HCT116 (cell line): ENCODE data around the gene GRM4. TPM values are rescaled to one million over a fixed set of nuclear protein-coding genes. Genes with fewer than 3 reads are reported as not detected.

Source experiments
- ATAC-seq: fragments of 200-7000 bp; cut with Tn5 transposase; 2 replicates; pipeline ENCODE4 v1.9.1; 2020; ENCODE audit warnings: mild to moderate bottlenecking, moderate library complexity
- BruUV-seq: library from RNA; stranded (reverse); fragments of 400-500 nt; replicated peaks from 2 replicates; lab custom pipeline; 2021; lab: Mats Ljungman, UMichigan
- CTCF ChIA-PET: fragments of 300-600 bp; sonication (Branson Sonifier 250); formaldehyde crosslinking; loops from one replicate; lab custom pipeline; 2021; ENCODE audit warnings: antibody characterized with exemption; lab: Charles Lee
- POLR2A ChIA-PET: fragments of 300-600, 350-600 bp; sonication (Branson Sonifier 250); formaldehyde crosslinking; loops from one replicate; lab custom pipeline; 2021; ENCODE audit warnings: antibody characterized with exemption; lab: Charles Lee
- RAD21 ChIA-PET, 2 experiments: fragments of 300-600 bp; sonication (Branson Sonifier 250); formaldehyde crosslinking; loops; one replicate each; lab custom pipeline; 2023; ENCODE audit warnings: low total read pairs in 2 of 2; ENCODE audit not compliant: uncharacterized antibody in 2 of 2, unreplicated experiment in 2 of 2, low non-redundant PET in 1 of 2; lab: Charles Lee
- DNase-seq: peaks from one replicate; pipeline ENCODE4 v3.0.0-alpha.2; 2010; ENCODE audit warnings: low read depth, low spot score
- H2AFZ ChIP-seq: fragments of 200-600 bp; shearing (Covaris generic), sonication (generic); 2 replicates; pipeline ENCODE4 v1.6.1; 2017; ENCODE audit warnings: low read depth, mixed run types, mixed read lengths, antibody characterized with exemption, low read length; ENCODE audit not compliant: poor library complexity, severe bottlenecking
- H3K27ac ChIP-seq: 2 replicates; pipeline ENCODE4 v1.5.1; 2012; ENCODE audit warnings: low read depth, low read length
- H3K27me3 ChIP-seq: fragments of 200-600 bp; sonication (generic); 2 replicates; pipeline ENCODE4 v1.6.1; 2016; ENCODE audit warnings: mixed run types, low read length, mixed read lengths; ENCODE audit not compliant: insufficient read depth
- H3K36me3 ChIP-seq, 2 experiments: fragments of 200-500 bp in 1 of 2; fragments of 200-600 bp in 1 of 2; sonication (Bioruptor generic) in 1 of 2; sonication (generic) in 1 of 2; 2 replicates each; pipeline versions ENCODE4 v1.5.1 to v1.6.1; 2014 to 2016; ENCODE audit warnings: low read length in 2 of 2, inconsistent platforms in 1 of 2, mixed read lengths in 1 of 2, mixed run types in 1 of 2; ENCODE audit not compliant: insufficient read depth in 2 of 2, control insufficient read depth in 1 of 2
- H3K4me1 ChIP-seq, 2 experiments: fragments of 200-600 bp in 1 of 2; sonication (generic) in 1 of 2; 2 replicates each; pipeline versions ENCODE4 v1.5.1 to v1.6.1; 2012 to 2017; ENCODE audit warnings: low read length in 2 of 2, inconsistent platforms in 1 of 2, mild to moderate bottlenecking in 1 of 2, mixed read lengths in 1 of 2, mixed run types in 1 of 2, moderate library complexity in 1 of 2; ENCODE audit not compliant: insufficient read depth in 2 of 2, control insufficient read depth in 1 of 2
- H3K4me2 ChIP-seq: fragments of 200-600 bp; sonication (generic); 2 replicates; pipeline ENCODE4 v1.6.1; 2017; ENCODE audit warnings: mixed run types, low read length, mixed read lengths
- H3K4me3 ChIP-seq, 2 experiments: fragments of 200-600 bp in 1 of 2; sonication (generic) in 1 of 2; replicated peaks in 1 of 2; 2 replicates each; pipeline ENCODE4 v1.5.1; 2011 to 2016; ENCODE audit warnings: low read length in 2 of 2, control low read depth in 1 of 2, low read depth in 1 of 2, mild to moderate bottlenecking in 1 of 2, mixed read lengths in 1 of 2, mixed run types in 1 of 2
- H3K79me2 ChIP-seq: fragments of 200-600 bp; sonication (generic); 2 replicates; pipeline ENCODE4 v1.6.1; 2017; ENCODE audit warnings: mild to moderate bottlenecking, mixed run types, low read length, moderate library complexity, mixed read lengths; ENCODE audit not compliant: insufficient read depth
- H3K9ac ChIP-seq: fragments of 200-600 bp; sonication (generic); 2 replicates; pipeline ENCODE4 v1.6.1; 2016; ENCODE audit warnings: low read length, mixed read lengths
- H3K9me2 ChIP-seq: fragments of 200-600 bp; sonication (generic), shearing (Covaris generic); 2 replicates; pipeline ENCODE4 v1.6.1; 2017; ENCODE audit warnings: mixed run types, mild to moderate bottlenecking, moderate library complexity; ENCODE audit not compliant: insufficient read depth
- H3K9me3 ChIP-seq, 2 experiments: fragments of 200-500 bp in 1 of 2; fragments of 200-600 bp in 1 of 2; sonication (Bioruptor generic) in 1 of 2; sonication (generic) in 1 of 2; 2 replicates each; pipeline ENCODE4 v1.6.1; 2014 to 2017; ENCODE audit warnings: low read length in 2 of 2, mixed read lengths in 2 of 2, inconsistent platforms in 1 of 2, low read depth in 1 of 2, mild to moderate bottlenecking in 1 of 2, mixed run types in 1 of 2, moderate library complexity in 1 of 2; ENCODE audit not compliant: control insufficient read depth in 1 of 2, insufficient read depth in 1 of 2
- H4K20me1 ChIP-seq: fragments of 200-600 bp; sonication (generic), shearing (Covaris generic); 2 replicates; pipeline ENCODE4 v1.6.1; 2017; ENCODE audit warnings: mixed run types, mild to moderate bottlenecking, moderate library complexity; ENCODE audit not compliant: insufficient read depth
- CEBPB ChIP-seq: IDR thresholded peaks from 2 replicates; pipeline ENCODE4 v1.6.1; 2012; ENCODE audit warnings: low read depth
- CTCF ChIP-seq, 3 experiments: fragments of 200-600 bp in 1 of 3; sonication (generic) in 1 of 3; IDR thresholded peaks in 2 of 3; conservative IDR thresholded peaks in 1 of 3; 2 replicates each; pipeline ENCODE4 v1.5.1; 2012 to 2017; ENCODE audit warnings: low read depth in 2 of 3, low read length in 2 of 3, antibody characterized with exemption in 1 of 3, borderline replicate concordance in 1 of 3, control low read depth in 1 of 3, mild to moderate bottlenecking in 1 of 3, mixed read lengths in 1 of 3, mixed run types in 1 of 3, moderate library complexity in 1 of 3; ENCODE audit not compliant: insufficient read depth in 1 of 3
- ELF1 ChIP-seq: IDR thresholded peaks from 2 replicates; pipeline ENCODE4 v1.6.1; 2012; ENCODE audit warnings: low read depth, borderline replicate concordance
- EZH2 ChIP-seq: fragments of 200-600 bp; sonication (generic); IDR thresholded peaks from 2 replicates; pipeline ENCODE4 v1.6.1; 2017; ENCODE audit warnings: antibody characterized with exemption, mixed run types
- EZH2phosphoT487 ChIP-seq: fragments of 200-600 bp; IDR thresholded peaks from 2 replicates; pipeline ENCODE4 v1.6.1; 2018; ENCODE audit warnings: antibody characterized with exemption, borderline replicate concordance
- FOSL1 ChIP-seq: IDR thresholded peaks from 2 replicates; pipeline ENCODE4 v1.6.1; 2012; ENCODE audit warnings: low read depth
- MAX ChIP-seq: IDR thresholded peaks from 2 replicates; pipeline ENCODE4 v1.6.1; 2012
- POLR2AphosphoS5 ChIP-seq: IDR thresholded peaks from 2 replicates; pipeline ENCODE4 v1.6.1; 2011; ENCODE audit warnings: mild to moderate bottlenecking, low read depth, low read length, moderate library complexity
- SIN3A ChIP-seq: IDR thresholded peaks from 2 replicates; pipeline ENCODE4 v1.6.1; 2012; ENCODE audit warnings: low read depth
- SP1 ChIP-seq: IDR thresholded peaks from 2 replicates; pipeline ENCODE4 v1.6.1; 2012; ENCODE audit warnings: low read depth
- TCF7L2 ChIP-seq: IDR thresholded peaks from 2 replicates; pipeline ENCODE4 v1.7.0; 2011; ENCODE audit warnings: borderline replicate concordance, inconsistent platforms; ENCODE audit not compliant: insufficient read depth, insufficient read length; ENCODE audit errors: extremely low read depth
- YY1 ChIP-seq: IDR thresholded peaks from 2 replicates; pipeline ENCODE4 v1.6.1; 2011; ENCODE audit warnings: low read length, low read depth, moderate library complexity, mild to moderate bottlenecking; ENCODE audit not compliant: insufficient replicate concordance; ENCODE audit errors: extremely low read depth
- ZFX ChIP-seq: fragments of 450-650 bp; IDR thresholded peaks from 2 replicates; pipeline ENCODE4 v1.6.1; 2017
- ZNF274 ChIP-seq: fragments of 200-500 bp; sonication (Bioruptor generic); IDR thresholded peaks from 2 replicates; pipeline ENCODE4 v1.6.1; 2014; ENCODE audit warnings: mild to moderate bottlenecking, low read depth, low read length, inconsistent platforms
- intact Hi-C: fragments of 100-400 bp; cut with micrococcal nuclease; formaldehyde crosslinking; loops from 2 replicates; pipeline ENCODE4 v1.10.0; 2022
- total RNA-seq: library from RNA; stranded (reverse); gene quantifications from one replicate; pipeline ENCODE4 v1.2.1, GENCODE V29; 2021; ENCODE audit not compliant: unreplicated experiment
- TF ChIP-seq, protein P1 (sequence below): IDR thresholded peaks from 2 replicates; pipeline ENCODE4 v1.6.1; 2012
- TF ChIP-seq, protein P2 (sequence below): IDR thresholded peaks from 2 replicates; pipeline ENCODE4 v1.6.1; 2012; ENCODE audit warnings: low read depth

Gene GRM4
- total RNA-seq, 1 experiment from 2014 or later: 2.6 TPM

GRCh38 chr6:34106900-34107299 lies 39.0 kb downstream of the GRM4 start (continued):
- no peak for TF ChIP-seq CTCF (IDR thresholded peaks at IDR 0.05 in 2 of 3, conservative IDR thresholded peaks at IDR 0.05 in 1 of 3; ENCODE audit: borderline replicate concordance in 1 of 3, insufficient read depth in 1 of 3, low read depth in 2 of 3, low read length in 2 of 3)
- TF ChIP-seq MAX: no peak
- TF ChIP-seq POLR2AphosphoS5: no peak
- TF ChIP-seq EZH2phosphoT487: no peak
- TF ChIP-seq FOSL1: no peak

GRCh38 chr6:34106421-34106820 lies 39.5 kb downstream of the GRM4 start:
- Histone ChIP-seq H3K79me2 (no peaks in the 10 kb centered on the region), H4K20me1 (no peaks in the 10 kb centered on the region), H3K4me1 (no peaks in the 10 kb centered on the region), H2AFZ (no peak overlapping the region), H3K9me2 (no peaks in the 10 kb centered on the region)
- CTCF ChIA-PET: no interaction called here
- RAD21 ChIA-PET: no interaction called here
- POLR2A ChIA-PET: no interaction called here
- TF ChIP-seq, protein P1, sequence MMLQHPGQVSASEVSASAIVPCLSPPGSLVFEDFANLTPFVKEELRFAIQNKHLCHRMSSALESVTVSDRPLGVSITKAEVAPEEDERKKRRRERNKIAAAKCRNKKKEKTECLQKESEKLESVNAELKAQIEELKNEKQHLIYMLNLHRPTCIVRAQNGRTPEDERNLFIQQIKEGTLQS: no peak
- no peak for TF ChIP-seq CEBPB
- TF ChIP-seq, protein P2, sequence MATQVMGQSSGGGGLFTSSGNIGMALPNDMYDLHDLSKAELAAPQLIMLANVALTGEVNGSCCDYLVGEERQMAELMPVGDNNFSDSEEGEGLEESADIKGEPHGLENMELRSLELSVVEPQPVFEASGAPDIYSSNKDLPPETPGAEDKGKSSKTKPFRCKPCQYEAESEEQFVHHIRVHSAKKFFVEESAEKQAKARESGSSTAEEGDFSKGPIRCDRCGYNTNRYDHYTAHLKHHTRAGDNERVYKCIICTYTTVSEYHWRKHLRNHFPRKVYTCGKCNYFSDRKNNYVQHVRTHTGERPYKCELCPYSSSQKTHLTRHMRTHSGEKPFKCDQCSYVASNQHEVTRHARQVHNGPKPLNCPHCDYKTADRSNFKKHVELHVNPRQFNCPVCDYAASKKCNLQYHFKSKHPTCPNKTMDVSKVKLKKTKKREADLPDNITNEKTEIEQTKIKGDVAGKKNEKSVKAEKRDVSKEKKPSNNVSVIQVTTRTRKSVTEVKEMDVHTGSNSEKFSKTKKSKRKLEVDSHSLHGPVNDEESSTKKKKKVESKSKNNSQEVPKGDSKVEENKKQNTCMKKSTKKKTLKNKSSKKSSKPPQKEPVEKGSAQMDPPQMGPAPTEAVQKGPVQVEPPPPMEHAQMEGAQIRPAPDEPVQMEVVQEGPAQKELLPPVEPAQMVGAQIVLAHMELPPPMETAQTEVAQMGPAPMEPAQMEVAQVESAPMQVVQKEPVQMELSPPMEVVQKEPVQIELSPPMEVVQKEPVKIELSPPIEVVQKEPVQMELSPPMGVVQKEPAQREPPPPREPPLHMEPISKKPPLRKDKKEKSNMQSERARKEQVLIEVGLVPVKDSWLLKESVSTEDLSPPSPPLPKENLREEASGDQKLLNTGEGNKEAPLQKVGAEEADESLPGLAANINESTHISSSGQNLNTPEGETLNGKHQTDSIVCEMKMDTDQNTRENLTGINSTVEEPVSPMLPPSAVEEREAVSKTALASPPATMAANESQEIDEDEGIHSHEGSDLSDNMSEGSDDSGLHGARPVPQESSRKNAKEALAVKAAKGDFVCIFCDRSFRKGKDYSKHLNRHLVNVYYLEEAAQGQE: no peak
- TF ChIP-seq EZH2phosphoT487: no peak
- TF ChIP-seq TCF7L2: no peak
- TF ChIP-seq EZH2: no peak
- TF ChIP-seq SP1: no peak
- TF ChIP-seq SIN3A: no peak
- TF ChIP-seq YY1: no peak
- no peak for TF ChIP-seq ZNF274
- no peak for TF ChIP-seq ZFX
- TF ChIP-seq MAX: no peak
- no peak for TF ChIP-seq ELF1
- TF ChIP-seq, all 23 proteins: peak for 0
- H3K9ac ChIP-seq: no peak overlapping the region
- H3K4me3 ChIP-seq: no peak overlapping the region
- H3K36me3 ChIP-seq: no peaks in the 10 kb centered on the region
- no peak overlapping the region for H3K27ac ChIP-seq
- no peak overlapping the region for H3K4me2 ChIP-seq
- BruUV-seq: no TSS peak
- no peak for ATAC-seq
- no peak for DNase-seq
- peaks cover 2% of the 10 kb centered on the region; the same call in 1 of the 2 replicates for H3K27me3 ChIP-seq
- intact Hi-C loops: no loop called here
- no peaks in the 10 kb centered on the region for H3K9me3 ChIP-seq
